ENCODE data around the gene MVB12B. TPM values are rescaled to one million over a fixed set of nuclear protein-coding genes. Genes with fewer than 3 reads are reported as not detected.

MVB12B gene
- total and polyA plus RNA-seq, 3 donors from 2014 or later: 13.6 to 30.7 (median 26.2) TPM

DNA sequence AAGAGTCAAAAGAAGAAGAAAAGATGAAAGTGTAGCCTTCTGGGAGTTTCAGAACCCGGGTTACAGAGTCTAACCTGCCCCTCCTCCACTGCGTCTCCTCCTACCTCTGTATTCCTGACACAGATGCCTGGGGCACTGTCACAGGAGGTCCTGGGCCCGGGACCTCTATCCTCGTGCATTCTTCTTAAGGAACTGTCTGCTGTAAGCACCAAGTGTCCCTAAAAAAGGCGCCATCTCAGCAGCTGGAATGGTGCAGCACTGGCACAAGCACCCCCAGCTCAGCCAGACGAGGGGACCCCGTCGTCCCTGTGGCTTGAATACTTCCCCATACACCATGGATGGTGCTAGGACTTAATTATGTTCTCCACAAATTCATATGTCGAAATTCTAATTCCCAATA lies 35.8 kb upstream of the MVB12B start:
- Histone ChIP-seq H3K36me3 (ENCODE audit: low read depth, missing control alignments) (no peaks in the 10 kb centered on the region), H3K4me3 (no peak overlapping the region), H3K27ac (no peak overlapping the region), H3K9me3 (no peaks in the 10 kb centered on the region), H3K27me3 (no peaks in the 10 kb centered on the region), H3K4me1 (no peaks in the 10 kb centered on the region)
- intact Hi-C loops (cut with DNase I; ENCODE audit: low total_unique reads): no loop called here
- WGBS, 2 donors: 83 to 86% methylated on average over 9 of the region's 9 CpGs
- DNase-seq: no peak
- TF ChIP-seq POLR2A (IDR thresholded peaks at IDR 0.05): no peak
- TF ChIP-seq, protein P1, sequence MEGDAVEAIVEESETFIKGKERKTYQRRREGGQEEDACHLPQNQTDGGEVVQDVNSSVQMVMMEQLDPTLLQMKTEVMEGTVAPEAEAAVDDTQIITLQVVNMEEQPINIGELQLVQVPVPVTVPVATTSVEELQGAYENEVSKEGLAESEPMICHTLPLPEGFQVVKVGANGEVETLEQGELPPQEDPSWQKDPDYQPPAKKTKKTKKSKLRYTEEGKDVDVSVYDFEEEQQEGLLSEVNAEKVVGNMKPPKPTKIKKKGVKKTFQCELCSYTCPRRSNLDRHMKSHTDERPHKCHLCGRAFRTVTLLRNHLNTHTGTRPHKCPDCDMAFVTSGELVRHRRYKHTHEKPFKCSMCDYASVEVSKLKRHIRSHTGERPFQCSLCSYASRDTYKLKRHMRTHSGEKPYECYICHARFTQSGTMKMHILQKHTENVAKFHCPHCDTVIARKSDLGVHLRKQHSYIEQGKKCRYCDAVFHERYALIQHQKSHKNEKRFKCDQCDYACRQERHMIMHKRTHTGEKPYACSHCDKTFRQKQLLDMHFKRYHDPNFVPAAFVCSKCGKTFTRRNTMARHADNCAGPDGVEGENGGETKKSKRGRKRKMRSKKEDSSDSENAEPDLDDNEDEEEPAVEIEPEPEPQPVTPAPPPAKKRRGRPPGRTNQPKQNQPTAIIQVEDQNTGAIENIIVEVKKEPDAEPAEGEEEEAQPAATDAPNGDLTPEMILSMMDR (IDR thresholded peaks at IDR 0.05): no peak

DNA sequence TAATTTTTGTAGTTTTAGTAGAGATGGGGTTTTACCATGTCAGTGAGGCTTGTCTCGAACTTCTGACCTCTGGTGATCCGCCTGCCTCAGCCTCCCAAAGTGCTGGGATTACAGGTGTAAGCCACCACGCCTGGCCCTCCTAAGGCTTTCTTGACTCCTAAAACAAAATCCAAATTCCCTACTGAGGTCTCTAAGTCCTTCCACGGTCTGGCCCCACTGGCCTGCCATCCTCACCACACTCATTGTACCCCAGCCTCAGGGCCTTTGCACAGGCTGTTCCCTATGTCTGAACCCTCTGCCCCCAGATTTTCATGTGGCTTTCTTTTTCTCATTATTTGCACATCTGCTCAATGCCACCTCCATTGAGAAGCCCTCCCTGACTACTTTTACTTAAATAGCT lies 34.7 kb upstream of the MVB12B start:
- Histone ChIP-seq H3K36me3 (ENCODE audit: low read depth, missing control alignments) (no peaks in the 10 kb centered on the region), H3K4me1 (no peaks in the 10 kb centered on the region), H3K9me3 (no peaks in the 10 kb centered on the region), H3K27ac (no peak overlapping the region), H3K4me3 (no peak overlapping the region), H3K27me3 (no peaks in the 10 kb centered on the region)
- no peak for TF ChIP-seq POLR2A (IDR thresholded peaks at IDR 0.05)
- TF ChIP-seq, protein P1 (IDR thresholded peaks at IDR 0.05): no peak
- DNase-seq: no peak
- 89 to 94% methylated on average over 4 of the region's 4 CpGs for WGBS, 2 donors
- intact Hi-C loops (cut with DNase I; ENCODE audit: low total_unique reads): no loop called here

DNA sequence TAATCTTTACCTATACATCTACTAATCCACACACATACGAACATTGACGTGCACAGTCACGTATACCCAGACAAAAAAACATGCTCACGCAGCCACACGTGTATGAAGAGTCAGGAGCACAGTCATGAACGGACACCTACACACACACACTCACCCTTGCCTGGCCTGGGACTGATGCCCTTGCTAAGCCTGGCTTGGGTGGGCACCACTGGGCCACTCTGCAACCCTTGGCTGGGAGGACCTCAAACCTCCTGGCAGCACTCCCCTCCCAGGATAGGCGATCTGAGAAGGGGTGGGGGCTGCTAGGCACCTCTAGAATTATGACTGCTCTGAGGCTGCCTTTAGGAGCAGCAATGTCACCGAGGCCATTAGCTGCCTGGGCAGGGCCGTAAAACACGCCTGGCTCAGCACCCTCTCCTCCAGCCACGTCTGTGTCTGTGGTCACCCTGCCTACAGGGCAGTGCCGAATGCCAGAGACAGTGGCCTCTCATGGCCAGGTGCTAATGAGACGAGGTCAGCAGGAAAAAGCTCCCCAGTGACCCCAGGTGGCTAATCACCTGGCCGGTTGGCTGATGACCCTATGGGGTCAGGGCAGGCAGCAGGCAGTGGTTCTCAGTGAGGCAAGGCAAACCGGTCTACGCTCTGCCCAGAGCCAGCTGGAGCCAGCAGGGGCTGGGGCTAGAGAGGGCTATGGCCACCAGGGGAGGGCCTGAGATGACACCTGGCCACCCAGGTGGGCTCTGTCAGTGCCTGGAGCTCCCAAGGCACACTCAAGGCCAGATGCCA lies 33.7 kb upstream of the MVB12B start:
- H3K27ac ChIP-seq: no peak overlapping the region
- H3K4me3 ChIP-seq: no peak overlapping the region
- intact Hi-C loops (cut with DNase I; ENCODE audit: low total_unique reads): no loop called here
- H3K9me3 ChIP-seq: no peaks in the 10 kb centered on the region
- no peaks in the 10 kb centered on the region for H3K27me3 ChIP-seq
- TF ChIP-seq, protein P1 (IDR thresholded peaks at IDR 0.05): no peak
- TF ChIP-seq POLR2A (IDR thresholded peaks at IDR 0.05): no peak
- 90 to 99% methylated on average over 7 to 12 of the region's 16 CpGs for WGBS, 2 donors
- H3K36me3 ChIP-seq (ENCODE audit: low read depth, missing control alignments): no peaks in the 10 kb centered on the region
- no peaks in the 10 kb centered on the region for H3K4me1 ChIP-seq
- no peak for DNase-seq

DNA sequence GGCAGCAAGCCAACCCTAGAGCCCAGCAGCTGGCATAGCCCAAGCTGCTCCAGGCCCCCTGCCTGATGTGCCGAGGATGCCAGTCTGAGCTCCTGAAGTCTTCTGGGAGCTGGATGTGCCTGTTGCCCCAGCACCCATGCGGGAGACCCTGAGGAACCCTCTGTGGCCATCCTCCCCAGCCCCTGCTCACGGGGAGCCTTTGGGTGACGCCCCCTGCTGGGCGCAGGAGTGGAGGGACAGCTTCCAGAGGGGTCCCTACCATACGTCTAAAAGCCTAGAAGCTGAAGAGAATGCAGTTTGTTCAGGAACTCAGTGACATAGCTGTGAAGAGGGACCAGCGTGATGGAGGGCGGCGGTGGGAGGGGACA lies 33.1 kb upstream of the MVB12B start:
- H3K27ac ChIP-seq: no peak overlapping the region
- intact Hi-C loops (cut with DNase I; ENCODE audit: low total_unique reads): no loop called here
- WGBS, 2 donors: 71 to 74% methylated on average over 5 to 9 of the region's 9 CpGs
- H3K4me3 ChIP-seq: no peak overlapping the region
- H3K36me3 ChIP-seq (ENCODE audit: low read depth, missing control alignments): no peaks in the 10 kb centered on the region
- no peak for DNase-seq
- no peaks in the 10 kb centered on the region for H3K4me1 ChIP-seq
- H3K9me3 ChIP-seq: no peaks in the 10 kb centered on the region
- H3K27me3 ChIP-seq: no peaks in the 10 kb centered on the region
- TF ChIP-seq POLR2A (IDR thresholded peaks at IDR 0.05): no peak
- TF ChIP-seq, protein P1 (IDR thresholded peaks at IDR 0.05): peak in 1 of 3 experiments; percentile 7

All from testis (tissue), 3 donors.